HG03442 (cell line): ENCODE results near the gene PTPN18.
"Not testable (repeated sequence)": the region's sequence is repeated elsewhere in the genome, so short reads cannot be mapped to it uniquely, and the experiment has no call there.

Source experiments
- ATAC-seq: cut with Tn5 transposase; IDR thresholded peaks from one replicate; pipeline ENCODE4 v1.9.1; 2021; ENCODE audit warnings: mild to moderate bottlenecking, moderate library complexity; ENCODE audit not compliant: unreplicated experiment

Gene PTPN18

GRCh38 chr2:130355578-130356431 is at the start of gene PTPN18:
Gene PTPN18 (plus strand): TSS chr2:130356056. CDS start chr2:130356108, 52 bp downstream.
- peak; percentile 90 for ATAC-seq

GRCh38 chr2:130307850-130308249 is 48.0 kb upstream of the PTPN18 start:
- ATAC-seq: no peak

GRCh38 chr2:130310881-130311280 is 45.0 kb upstream of the PTPN18 start:
- peak; percentile 74 for ATAC-seq

GRCh38 chr2:130313812-130314334 is 42.0 kb upstream of the PTPN18 start:
- ATAC-seq: no peak

- no peak for ATAC-seq
Measured at GRCh38 chr2:130314377-130314776, 41.5 kb upstream of the PTPN18 start.

GRCh38 chr2:130316596-130316995 is 39.3 kb upstream of the PTPN18 start:
- ATAC-seq: no peak

GRCh38 chr2:130318906-130319305 is 37.0 kb upstream of the PTPN18 start:
- no peak for ATAC-seq

- no peak for ATAC-seq
Measured at GRCh38 chr2:130319536-130319935, 36.3 kb upstream of the PTPN18 start.

GRCh38 chr2:130327703-130328527 is 27.9 kb upstream of the PTPN18 start:
- ATAC-seq: no peak

- ATAC-seq: no peak
Measured at GRCh38 chr2:130328710-130329109, 27.1 kb upstream of the PTPN18 start.

GRCh38 chr2:130332271-130333073 is 23.4 kb upstream of the PTPN18 start:
- ATAC-seq: peak; percentile 82

- not testable (repeated sequence) for ATAC-seq
Measured at GRCh38 chr2:130333253-130333652, 22.6 kb upstream of the PTPN18 start.

- no peak for ATAC-seq
Measured at GRCh38 chr2:130334026-130334425, 21.8 kb upstream of the PTPN18 start.

- ATAC-seq: no peak
Measured at GRCh38 chr2:130335226-130335625, 20.6 kb upstream of the PTPN18 start.

GRCh38 chr2:130336150-130336876 is 19.5 kb upstream of the PTPN18 start:
- no peak for ATAC-seq

- ATAC-seq: no peak
Measured at GRCh38 chr2:130336877-130337734, 18.8 kb upstream of the PTPN18 start.

- ATAC-seq: no peak
Measured at GRCh38 chr2:130337735-130338325, 18.0 kb upstream of the PTPN18 start.

- no peak for ATAC-seq
Measured at GRCh38 chr2:130338793-130339345, 17.0 kb upstream of the PTPN18 start.
